ENCODE results near the gene CEP112. TPM values are rescaled to one million over a fixed set of nuclear protein-coding genes. Genes with fewer than 3 reads are reported as not detected.
"Not testable (repeated sequence)": the region's sequence is repeated elsewhere in the genome, so short reads cannot be mapped to it uniquely, and the experiment has no call there.

The CEP112 gene
- total RNA-seq, 1 donor from 2014 or later = 131 TPM

DNA sequence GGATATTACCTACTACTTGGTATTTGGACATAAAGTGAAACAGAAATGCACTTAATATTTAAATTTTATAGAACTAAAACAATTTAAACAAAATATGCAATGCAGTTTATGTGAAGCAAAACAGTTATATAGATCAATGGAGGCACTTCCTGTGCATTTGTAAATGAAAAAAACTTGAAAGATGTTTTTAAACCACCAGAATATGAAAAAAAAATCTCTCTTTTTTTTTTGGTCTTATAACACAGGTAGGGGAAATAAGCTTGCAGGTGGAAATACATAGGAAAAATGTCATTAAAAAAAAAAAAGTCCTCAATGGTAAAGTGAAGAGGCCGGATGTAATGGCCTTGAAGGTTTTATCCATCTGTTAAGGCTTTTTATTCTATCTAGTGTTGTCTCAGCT, 450.2 kb downstream of the CEP112 start:
- no peak for DNase-seq (ENCODE audit: low spot score)

DNA sequence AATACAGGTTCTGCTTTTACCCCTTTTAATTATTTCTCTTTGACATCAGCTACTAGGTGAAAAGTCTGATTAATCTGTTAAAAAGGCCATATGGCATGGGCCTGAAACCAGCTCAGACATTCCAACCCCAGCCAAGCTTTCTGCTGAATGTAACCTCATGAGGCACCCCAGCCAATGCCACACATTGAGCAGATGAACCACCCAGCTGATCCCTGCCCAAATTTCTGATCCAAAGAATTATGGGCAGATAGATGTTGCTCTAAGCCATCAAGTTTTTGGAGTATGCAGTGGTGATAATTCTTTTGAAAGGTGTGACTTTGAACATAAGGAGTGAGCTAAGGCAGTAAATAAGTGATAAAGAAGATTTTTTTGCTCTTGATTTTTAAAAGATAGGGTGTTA, 452.9 kb downstream of the CEP112 start:
- no peak for DNase-seq (ENCODE audit: low spot score)

DNA sequence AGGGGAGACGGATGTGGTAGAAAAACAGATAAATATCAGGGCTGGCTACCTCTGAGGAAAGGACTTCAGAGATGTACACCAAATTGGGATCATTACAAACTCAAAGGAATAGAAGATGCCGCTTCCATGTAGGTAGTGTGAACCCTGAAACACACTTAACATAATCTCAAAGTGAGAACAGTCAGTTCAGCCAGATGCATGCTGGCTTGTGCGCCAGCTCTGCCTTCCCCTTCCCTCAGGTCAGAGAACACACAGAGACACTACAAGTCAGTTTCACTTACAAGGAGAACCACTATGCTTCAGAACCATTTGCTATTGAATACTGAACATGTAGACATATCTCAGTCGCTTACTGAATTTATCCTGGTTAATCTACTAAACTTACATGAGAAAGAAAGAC, 454.5 kb downstream of the CEP112 start:
- DNase-seq (ENCODE audit: low spot score) = no peak

DNA sequence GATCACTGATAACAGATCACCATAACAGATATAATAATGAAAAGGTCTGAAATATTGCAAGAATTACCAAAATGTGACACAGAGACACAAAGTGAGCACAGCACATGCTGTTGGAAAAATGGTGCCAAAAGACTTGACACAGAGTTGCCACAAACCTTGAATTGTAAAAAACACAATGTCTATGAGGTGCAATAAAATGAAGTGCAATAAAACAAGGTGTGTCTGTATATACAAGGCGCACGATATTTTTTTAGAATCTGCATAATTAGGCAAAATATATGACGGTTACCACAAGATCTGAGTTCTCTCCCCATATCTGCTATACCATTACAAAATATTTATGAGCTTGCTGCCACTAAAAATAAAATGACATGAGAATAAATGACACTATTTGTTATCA, 458.6 kb downstream of the CEP112 start:
- no peak for DNase-seq (ENCODE audit: low spot score)

DNA sequence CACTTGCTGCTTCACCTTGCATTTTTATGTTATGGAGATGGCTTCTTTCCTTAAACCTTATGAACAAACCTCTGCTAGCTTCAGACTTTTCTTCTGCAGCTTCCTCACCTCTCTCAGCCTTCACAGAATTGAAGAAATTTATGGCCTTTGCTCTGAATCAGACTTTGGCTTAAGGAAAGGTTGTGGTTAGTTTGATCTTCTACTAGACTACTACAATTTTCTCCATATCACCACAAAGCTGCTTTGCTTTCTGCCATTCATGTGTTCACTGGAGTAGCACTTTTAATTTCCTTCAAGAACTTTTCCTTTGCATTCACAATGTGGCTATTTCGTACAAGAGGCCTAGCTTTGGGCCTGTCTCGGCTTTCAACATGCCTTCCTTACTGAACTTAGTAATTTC, 459.3 kb downstream of the CEP112 start:
- not testable (repeated sequence) for DNase-seq (ENCODE audit: low spot score)

DNA sequence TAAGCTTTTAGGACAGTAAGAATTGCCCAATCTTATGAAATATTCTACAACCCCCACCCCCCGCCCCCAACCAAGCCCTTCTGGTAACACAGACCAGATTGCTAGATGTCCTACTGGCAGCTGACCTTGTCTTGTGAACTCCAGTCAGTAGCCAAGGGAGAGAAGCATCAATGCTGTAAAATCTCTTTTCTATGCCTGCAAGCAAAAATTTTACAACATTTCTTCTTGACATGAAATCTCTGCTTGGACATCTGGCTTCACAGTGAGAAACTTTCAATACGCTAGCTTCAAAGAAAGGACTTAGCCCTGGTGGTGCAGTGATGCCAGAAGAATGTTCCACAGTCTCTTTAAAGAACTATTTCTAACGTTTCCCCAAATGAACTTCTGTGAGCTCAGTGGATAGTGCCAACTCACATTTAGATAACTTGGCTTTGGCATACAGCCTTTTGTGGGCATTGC, 461.2 kb downstream of the CEP112 start:
- peak; percentile 94 for DNase-seq (ENCODE audit: low spot score)

DNA sequence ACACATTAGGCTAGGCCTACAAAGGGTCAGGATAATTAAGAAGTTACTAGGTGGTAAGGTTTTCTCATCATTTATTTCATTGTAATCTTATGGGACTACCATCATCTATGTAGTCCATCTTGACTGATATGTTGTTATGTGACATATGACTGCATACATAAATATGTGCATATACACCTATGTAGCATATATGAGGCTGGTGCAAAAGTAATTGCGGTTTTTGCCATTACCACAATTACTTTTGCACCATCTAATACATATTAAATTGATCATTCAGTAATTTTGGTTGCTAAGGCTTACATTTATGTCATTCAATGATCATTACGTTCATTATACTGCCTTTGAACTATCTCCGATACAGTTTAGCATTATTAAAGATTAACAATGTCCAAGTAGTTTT, 462.7 kb downstream of the CEP112 start:
- no peak for DNase-seq (ENCODE audit: low spot score)

DNA sequence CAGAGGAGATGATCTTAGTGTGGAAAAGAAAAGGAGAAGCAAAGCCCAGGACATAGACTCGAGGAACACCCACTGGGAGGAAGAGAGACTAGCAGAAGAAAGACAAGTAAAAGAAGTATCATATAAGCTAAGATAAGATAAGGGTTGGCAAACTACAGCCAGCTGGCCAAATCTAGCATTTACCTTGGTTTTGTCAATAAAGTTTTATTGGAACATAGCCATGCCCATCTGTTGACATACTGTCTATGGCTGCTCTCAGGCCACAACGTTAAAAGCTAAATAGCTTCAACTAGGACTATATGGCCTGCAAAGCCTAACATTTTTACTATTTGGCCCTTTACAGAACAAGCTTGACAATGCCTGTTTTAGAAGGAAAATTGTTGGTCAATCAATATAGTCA, 464.1 kb downstream of the CEP112 start:
- DNase-seq (ENCODE audit: low spot score) = no peak

DNA sequence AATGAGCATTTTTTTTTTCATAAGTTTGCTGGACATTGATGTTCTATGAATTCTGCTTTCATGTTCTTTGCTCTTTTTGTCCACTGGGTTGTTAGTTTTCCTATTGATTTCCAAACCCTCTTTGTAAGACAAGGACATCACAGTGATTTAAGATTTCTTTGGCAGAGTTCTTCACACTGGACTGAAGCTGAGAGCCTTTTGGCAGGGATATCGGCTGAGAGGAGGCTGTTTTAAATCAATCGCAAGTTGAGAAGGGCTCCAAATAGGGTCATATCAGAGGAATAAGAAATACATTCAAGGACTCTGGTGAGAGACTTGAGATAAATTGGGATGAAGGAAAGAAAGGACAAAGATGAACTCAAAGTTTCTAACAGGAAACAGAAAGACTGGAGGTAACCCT, 464.7 kb downstream of the CEP112 start:
- DNase-seq (ENCODE audit: low spot score) = peak; percentile 72

DNA sequence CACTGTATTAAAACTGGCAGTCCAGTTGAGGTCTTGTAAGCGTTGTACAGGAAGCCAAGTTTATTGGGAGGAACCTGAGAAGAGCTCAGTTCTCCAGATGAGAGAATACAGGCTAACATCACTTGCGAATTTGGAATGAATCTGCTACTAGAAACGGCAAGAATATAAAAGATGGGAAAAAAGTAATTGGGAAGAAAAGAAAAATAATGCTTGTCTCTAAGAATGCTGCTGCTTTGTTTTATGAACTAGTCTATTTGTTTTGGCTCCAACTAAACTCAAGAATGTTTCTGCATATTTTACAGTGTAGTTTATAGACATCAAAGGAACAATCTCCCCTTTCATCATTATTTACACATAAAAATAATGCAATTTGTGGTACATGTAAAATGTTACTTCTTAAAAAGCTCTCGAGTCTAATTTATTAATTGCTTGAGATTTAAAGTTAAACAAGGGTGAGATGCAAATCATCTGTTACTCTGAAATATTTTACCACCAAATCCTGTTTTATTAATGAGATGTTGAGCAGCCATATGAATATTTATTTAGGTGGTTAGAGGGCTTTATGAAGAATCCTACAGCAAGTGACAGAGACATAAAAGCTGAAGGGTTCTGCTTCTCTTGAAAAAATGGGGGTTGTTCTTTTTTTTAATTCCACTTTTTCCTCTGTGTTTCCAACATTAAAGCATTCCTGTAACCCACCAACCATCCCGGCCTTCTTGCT, 468.3 kb downstream of the CEP112 start:
- DNase-seq (ENCODE audit: low spot score) = peak; percentile 71

DNA sequence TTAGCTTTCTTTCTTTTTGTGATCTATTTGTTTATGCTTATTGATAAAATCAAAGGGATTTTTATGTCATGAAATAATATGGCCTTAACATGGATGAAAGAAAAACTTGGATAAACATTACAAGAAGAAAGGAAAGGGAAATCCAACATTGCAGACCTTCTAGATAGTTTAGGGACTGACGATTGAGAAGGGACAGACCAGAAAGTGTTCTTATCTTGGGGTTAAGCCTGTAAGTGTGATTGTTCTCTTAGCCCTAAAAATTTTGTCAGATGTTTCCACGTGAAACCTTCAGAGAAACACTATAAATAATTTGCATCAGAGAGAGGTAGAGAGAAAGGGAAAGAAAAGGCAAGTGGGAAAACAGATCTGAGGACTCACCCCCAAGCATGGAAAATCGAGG, 473.3 kb downstream of the CEP112 start:
- peak; percentile 69 for DNase-seq (ENCODE audit: low spot score)

DNA sequence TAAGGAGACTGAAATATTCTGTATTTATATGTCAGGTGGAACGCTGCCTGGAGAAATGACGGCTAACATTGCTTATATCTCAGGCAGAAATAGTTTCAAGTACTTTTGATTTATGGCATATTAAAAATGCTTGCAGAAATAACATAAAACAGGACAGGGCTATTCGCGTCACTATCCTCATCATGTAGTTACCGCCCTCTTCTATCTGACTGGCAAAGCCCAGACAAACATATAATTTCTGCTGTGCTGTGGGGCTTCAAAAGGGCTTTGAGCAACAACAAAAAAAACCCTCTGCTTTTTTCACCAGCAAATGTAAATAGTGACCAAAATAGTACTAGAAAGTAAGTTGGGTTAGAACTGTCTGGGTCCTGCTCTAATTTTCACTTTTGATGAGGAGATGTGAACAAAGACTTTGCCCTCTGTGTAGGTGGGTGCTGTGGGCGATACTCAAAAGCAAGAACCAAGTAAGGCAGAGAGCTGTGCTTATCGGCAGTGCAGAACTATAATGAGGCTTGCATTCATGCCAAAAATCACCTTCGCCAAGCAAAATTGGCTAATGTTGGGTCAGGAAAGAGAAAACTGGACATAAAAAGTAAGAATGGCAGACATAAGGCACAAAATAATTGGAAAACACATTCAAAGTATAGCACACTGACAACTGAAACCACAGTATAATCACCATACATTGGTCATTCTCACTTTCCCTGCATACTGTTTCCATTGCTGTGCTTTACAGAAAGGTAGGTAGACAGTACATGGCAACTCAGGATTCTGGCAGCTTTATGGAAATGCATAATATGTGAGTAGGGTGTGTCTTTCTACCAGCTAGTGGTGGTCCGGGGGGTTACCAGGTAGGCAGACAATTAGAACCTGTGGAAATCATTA, 479.3 kb downstream of the CEP112 start:
- peak; percentile 92 for DNase-seq (ENCODE audit: low spot score)

DNA sequence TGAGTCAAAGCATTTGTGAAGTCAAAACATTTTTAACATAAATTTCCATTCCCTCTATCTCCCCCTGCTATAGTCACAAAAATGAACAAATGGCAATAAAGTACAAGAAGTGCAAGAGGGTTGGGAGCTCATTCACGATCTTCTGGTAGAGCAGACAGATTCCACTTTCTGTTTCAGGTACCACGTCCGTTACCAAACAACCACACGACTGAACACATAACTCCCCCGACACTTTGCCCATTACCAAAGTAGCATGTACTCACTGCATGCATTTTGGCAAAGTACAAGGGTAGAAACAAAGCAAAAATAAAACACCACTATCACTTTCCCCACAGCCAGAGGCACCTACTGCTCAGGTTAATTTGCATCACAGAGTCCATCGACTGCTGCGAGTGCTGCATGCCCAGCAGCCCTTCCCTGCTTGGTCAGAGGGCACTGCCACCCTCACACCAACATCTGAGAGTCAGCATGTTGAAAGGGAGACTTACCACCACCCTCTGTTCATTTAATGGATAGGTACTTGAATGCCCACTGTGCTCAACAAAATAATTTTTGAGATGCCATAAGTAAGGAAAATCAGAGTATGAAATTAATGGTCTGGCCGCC, 480.2 kb downstream of the CEP112 start:
- no peak for DNase-seq (ENCODE audit: low spot score)

DNA sequence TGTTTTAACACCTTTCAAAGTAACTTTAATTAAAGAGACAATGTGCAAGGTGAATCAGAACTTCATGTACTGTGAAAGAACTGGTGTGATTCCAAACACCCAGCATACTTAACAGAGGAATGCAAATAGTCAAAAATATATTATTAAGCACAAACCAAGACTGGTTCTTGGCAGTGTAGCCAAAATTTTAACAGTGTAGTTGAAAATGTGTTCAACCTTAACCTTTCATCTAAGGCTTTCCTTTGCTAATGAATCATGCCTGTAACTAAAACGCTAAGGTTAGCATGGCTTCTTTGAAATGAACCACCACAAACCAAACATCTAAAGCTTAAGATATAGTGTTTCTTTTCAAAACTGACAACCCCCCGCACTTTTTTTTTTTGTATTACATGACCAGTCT, 484.2 kb downstream of the CEP112 start:
- no peak for DNase-seq (ENCODE audit: low spot score)

DNA sequence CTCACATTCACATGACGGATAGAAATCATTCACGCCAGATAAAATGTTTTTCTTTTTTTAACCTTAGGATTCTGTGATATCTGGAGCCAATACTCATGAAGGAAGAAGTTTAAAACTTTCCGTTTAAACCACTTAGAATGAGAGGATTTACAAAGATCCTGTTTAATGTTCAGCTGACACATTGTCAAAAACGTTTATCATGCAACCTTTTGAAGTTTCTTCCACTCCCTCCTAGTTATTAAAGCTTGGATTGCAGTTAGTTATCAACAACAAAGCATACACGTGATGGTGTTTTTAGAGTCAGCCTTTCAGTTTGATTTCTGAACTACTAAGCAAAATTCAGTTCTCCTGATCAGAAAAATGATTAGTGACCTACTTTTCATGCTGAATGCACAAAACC, 487.2 kb downstream of the CEP112 start:
- DNase-seq (ENCODE audit: low spot score) = peak; percentile 89

DNA sequence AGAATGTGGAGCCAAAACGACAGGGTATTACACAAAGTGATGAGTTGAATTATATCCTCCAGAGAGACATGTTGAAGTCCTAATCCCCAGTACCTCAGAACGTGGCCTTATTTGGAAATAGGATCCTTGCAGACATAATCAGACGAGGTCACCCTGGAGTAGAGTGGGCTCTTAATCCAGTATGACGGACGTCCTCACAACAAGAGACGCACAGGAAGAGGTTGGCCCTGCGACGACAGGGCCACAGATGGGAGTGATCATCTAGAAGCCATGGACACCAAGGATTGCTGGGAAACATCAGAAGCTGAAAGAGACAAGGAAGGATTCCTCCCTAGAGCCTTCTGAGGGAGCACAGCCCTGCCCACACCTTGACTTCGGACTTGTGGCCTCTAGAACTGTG, 488.0 kb downstream of the CEP112 start:
- DNase-seq (ENCODE audit: low spot score) = no peak

DNA sequence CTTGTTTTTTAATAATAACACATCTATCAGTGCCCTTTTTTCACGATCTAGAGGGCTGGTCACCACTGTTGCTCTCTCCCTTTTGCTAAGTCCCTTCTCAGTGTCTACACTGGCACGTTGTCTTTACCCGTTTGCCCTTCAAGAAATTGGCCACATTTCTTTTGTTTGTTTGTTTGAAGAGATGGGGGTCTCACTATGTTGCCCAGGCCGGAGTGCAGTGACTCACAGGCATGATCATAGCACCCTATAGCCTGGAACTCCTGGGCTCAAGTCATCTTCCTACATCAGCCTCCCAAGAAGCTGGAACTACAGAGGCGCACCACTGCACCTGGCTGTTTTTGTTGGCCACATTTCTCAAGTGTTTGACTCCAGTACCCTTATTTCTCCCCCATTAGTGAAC, 492.5 kb downstream of the CEP112 start:
- no peak for DNase-seq (ENCODE audit: low spot score)

DNA sequence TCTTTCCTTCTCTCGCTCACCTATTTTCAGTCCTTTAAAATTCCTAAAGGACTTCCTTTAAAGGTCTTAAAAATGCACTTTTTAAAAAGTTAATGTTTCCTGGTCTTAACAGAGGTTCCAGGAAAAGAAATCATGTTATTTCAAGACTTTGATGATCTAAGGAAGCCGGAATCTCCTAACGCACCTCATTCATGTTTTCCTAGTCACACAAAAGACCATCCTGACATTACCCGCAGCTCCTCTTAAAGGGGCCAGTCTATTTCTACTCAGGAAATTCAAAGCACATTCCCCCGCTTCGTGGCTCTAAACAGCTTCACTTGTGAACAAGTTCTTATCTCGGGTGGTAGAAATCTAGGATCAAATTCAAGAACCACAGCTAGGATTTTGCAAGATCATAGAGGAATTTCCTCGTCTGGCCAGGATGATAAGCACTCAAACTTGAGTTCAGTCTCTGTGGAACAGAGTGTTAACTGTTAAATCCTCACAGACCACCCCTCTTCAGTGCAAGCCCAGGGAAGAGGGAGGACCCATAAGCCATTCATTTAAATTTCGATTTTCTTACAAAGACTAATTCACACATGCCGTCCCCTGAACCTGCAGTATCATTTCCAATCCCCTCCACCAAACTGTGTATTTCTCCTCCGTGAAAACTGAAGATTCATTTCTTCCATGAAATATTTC, 493.4 kb downstream of the CEP112 start:
- DNase-seq (ENCODE audit: low spot score) = peak; percentile 98

DNA sequence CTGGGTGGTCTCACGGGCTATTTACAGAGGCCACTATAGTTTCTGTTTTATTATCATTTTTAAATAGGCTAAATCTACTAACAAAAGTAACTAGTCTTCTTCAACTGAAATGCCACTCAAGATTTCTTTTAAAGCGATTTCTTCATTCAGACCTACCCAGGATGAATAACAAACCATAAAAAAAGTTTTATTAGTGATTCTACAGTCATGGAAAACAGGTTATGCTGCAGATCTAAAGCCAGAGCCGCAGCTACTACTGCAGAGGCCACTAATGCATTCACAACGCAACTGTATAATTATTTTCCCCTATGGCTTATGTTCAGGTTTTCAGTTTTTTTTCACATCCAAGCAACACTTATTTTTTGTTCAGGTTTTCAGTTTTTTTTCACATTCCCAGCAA, 494.3 kb downstream of the CEP112 start:
- DNase-seq (ENCODE audit: low spot score) = peak; percentile 38

DNA sequence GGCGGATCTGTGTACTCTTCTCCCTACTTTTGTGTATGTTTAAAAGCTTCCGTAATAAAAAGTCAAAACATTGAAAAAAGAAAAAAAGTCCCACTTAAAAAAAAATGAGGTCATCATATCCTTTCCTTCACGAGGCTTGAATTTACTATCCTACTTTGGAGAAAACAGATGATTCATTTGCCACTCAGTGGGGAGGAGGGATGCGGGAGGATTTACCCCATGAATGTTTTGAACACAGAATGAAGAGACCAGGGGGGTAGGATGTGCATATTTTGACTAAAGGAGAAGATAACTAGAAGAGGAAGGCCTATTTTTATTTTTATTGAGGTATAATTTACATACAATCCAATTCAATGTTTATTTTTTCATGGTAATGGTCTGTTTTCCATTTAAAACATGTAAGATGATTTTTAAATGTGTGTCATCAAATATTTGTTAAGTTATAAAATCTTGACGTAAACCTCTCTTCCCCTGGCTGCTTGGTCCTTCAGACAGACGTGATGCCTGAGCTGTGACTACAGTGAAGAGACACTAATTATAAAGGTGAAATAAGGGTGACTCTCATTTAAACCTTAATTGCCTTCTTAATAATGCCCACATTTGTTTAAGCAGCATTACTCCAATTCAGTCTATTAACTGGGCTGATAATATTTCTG, 495.1 kb downstream of the CEP112 start:
- DNase-seq (ENCODE audit: low spot score) = peak; percentile 66

DNA sequence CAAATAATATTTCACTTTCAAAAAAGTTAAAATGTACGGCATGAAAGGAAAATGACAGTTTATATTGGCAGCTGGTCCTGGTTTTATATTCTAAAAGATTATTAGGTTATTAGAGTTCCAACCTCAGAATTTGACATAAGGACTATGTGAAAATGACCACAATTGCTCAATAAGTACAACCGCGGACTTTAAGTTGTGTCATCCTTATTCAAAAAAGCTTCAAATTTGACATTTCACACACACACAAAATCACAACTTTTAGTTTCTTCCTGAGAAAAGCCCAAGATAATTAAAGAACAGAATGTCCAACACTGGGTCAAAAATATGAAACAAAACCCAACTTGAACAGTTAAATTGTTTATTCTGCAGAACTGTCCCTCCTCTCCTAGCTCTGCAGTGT, 497.3 kb downstream of the CEP112 start:
- no peak for DNase-seq (ENCODE audit: low spot score)
